DMS114 treated with DMSO at 0.1 percent for 48 hours (cell line): ENCODE measurements around the gene ATP9A.
A peak's percentile ranks its signal among the peaks of the same experiment; 100 is the strongest.

ENCODE experiments used
- DNase-seq: peaks from one replicate; lab custom pipeline; 2025; ENCODE audit not compliant: unreplicated experiment; lab: John Stamatoyannopoulos, UW

The ATP9A gene

GRCh38 chr20:51562332-51563173 lies 205.6 kb downstream of the ATP9A start:
- peak; percentile 78 for DNase-seq

DNA sequence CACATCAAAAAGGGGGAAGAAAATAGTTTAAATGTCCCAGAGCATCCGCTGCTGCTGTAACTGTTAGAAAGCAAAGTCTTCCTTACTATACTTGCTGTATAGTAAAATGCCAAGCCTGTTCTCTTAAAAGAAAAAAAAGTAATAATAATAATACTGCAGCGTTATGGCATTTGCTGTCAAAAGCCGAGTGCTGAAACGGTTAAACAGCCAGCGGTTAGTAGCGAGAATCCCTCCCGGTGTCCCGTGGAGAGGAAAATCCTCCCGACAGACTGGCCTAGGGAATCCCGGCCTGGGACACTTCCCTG lies 206.2 kb downstream of the ATP9A start:
- DNase-seq: peak; percentile 66

DNA sequence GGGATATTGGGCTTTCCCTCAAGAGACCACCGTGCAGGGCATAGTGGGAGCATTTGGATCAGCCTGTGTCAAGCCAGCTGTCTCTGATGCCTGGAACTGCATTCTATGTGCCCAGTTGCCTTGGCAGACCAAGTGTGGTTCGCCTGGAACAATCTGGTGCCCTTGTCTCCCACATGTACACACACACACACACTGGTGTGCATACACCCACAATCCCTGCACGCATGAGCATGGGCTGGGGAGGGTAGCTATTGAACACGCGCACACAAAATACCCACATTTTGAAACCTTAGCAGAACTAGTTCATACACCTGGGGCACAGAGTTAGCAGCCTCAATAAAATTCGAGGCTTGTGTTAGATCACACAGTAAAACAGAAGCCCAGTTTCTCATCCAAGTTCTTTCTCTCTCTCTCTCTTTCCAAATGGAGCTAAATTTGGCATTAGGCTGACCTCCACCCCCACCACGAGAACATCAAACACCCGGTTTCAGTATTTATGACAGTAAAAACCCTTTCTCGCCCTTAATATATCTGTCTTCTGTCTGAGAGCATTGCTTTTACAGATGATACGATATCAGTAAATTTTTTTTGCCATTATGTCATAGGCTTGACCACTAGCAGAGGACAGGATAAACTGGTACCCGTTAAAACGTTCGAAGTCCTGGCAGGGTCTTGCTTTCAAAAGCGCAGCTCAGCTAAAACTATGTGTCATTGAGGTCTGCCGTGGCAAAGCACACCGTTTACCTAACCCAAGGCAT lies 207.5 kb downstream of the ATP9A start:
- no peak for DNase-seq

DNA sequence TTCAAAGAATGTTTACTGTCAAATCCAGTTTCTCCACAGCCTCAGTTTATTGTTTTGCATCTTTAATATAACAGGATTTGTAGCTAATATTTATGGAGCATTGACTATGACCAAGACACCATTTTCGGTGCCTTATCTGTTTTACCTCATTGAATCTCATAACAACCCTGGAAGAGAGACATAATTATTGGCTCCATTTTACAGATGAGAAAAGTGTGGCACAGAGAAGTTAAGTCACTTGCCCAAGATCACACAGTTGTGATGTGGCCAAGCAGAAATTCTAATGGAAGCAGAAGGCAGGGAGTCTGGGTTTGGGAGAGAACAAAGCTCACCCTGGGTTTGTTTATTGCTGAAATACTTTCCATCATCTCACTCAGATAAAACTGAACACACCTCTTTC lies 208.1 kb downstream of the ATP9A start:
- DNase-seq: no peak

- no peak for DNase-seq
Measured at GRCh38 chr20:51554538-51555165, 213.5 kb downstream of the ATP9A start.

DNA sequence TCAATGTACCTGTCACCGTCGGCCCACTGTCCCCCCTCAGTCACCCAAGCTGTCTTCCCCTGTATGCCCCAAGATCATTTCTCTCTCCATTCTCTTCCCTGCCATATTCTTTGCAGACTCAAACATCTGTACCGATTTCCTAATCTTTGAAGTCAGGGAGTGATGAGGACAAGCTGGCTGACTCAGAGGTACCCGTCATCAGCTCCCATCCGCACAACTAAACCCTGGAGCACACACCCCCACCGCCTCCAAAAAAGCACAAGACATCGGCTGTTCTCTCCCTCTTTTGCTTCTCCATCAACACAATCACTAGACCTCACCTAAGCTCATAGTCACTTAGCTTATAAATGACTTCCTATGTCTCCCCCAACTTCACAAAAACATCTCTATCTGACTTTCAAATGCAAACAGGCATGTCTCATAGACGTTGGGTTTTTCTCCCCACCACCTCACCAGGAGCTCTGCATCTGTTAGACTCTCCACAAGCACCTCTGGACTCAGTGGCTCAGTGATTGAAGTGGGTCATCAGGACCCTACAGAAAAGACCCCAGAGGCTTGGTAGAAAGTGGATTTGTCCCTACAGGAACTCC lies 214.2 kb downstream of the ATP9A start:
- DNase-seq: no peak

- DNase-seq: no peak
Measured at GRCh38 chr20:51551186-51551585, 217.0 kb downstream of the ATP9A start.

- no peak for DNase-seq
Measured at GRCh38 chr20:51549474-51549873, 218.7 kb downstream of the ATP9A start.

DNA sequence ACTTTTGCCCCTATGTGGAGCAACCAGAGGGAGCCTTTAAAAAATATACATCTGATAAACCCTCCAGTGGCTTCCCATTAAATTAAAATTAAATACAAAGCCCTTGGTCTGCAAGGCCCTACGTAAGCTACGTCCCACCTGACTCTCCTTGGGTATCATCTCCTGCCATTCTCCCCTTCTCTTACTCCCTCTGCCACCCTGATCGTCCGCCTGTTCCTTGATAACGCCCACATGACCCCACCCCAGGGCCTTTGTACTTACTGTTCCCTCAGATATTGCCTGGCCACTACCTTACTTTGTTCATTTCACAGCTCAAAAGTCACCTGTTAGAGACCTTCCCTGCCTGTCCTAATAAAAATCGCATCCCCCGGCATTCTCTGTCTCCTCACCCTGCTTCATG lies 220.2 kb downstream of the ATP9A start:
- DNase-seq: no peak
